ENCODE measurements around the gene TGFBR3. TPM values are rescaled to one million over a fixed set of nuclear protein-coding genes. Genes with fewer than 3 reads are reported as not detected.

Gene TGFBR3
- total and polyA plus RNA-seq, 9 of the 15 experiments (the other 6 are each of a cell fraction or from before 2014, with no cell fraction given), result 3.6 to 32.4 (median 15.6) TPM

- TF ChIP-seq SPI1 (IDR thresholded peaks at IDR 0.05; ENCODE audit: borderline replicate concordance, low read depth, low read length) (no peak), DPF2 (IDR thresholded peaks at IDR 0.05) (no peak)
- TF ChIP-seq, protein P1, sequence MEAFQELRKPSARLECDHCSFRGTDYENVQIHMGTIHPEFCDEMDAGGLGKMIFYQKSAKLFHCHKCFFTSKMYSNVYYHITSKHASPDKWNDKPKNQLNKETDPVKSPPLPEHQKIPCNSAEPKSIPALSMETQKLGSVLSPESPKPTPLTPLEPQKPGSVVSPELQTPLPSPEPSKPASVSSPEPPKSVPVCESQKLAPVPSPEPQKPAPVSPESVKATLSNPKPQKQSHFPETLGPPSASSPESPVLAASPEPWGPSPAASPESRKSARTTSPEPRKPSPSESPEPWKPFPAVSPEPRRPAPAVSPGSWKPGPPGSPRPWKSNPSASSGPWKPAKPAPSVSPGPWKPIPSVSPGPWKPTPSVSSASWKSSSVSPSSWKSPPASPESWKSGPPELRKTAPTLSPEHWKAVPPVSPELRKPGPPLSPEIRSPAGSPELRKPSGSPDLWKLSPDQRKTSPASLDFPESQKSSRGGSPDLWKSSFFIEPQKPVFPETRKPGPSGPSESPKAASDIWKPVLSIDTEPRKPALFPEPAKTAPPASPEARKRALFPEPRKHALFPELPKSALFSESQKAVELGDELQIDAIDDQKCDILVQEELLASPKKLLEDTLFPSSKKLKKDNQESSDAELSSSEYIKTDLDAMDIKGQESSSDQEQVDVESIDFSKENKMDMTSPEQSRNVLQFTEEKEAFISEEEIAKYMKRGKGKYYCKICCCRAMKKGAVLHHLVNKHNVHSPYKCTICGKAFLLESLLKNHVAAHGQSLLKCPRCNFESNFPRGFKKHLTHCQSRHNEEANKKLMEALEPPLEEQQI (IDR thresholded peaks at IDR 0.05), result no peak
Observed at GRCh38 chr1:91876040-91876470, 9.9 kb downstream of the TGFBR3 start (continued).

GRCh38 chr1:91874167-91874566 lies 11.8 kb downstream of the TGFBR3 start:
- CTCF ChIA-PET (ENCODE audit: low intra/inter-chr PET ratio), result no interaction called here

More at GRCh38 chr1:91874167-91874566, 11.8 kb downstream of the TGFBR3 start:
- 88% methylated on average over 4 of the region's 4 CpGs for WGBS (ENCODE audit: insufficient coverage, low coverage, missing lambda C conversion rate)
- ATAC-seq (no peak), FAIRE-seq (no peak), DNase-seq (ENCODE audit: extremely low read depth in 1 of 4, low spot score in 3 of 4) (no peak)
- H2AFZ ChIP-seq (ENCODE audit: low read depth, low read length), result no peak overlapping the region
- peak; percentile 55 for TF ChIP-seq RBM25 (IDR thresholded peaks at IDR 0.05; ENCODE audit: low read depth, low read length, severe bottlenecking)
- TF ChIP-seq MEF2A (IDR thresholded peaks at IDR 0.05; ENCODE audit: control insufficient read depth, low read depth, low read length), result no peak
- TF ChIP-seq, protein P2, sequence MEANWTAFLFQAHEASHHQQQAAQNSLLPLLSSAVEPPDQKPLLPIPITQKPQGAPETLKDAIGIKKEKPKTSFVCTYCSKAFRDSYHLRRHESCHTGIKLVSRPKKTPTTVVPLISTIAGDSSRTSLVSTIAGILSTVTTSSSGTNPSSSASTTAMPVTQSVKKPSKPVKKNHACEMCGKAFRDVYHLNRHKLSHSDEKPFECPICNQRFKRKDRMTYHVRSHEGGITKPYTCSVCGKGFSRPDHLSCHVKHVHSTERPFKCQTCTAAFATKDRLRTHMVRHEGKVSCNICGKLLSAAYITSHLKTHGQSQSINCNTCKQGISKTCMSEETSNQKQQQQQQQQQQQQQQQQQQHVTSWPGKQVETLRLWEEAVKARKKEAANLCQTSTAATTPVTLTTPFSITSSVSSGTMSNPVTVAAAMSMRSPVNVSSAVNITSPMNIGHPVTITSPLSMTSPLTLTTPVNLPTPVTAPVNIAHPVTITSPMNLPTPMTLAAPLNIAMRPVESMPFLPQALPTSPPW (CRISPR knock-in tag; IDR thresholded peaks at IDR 0.05), result no peak
- H3K4me2 ChIP-seq (ENCODE audit: insufficient read depth, low read length), result no peak overlapping the region
- H4K20me1 ChIP-seq (replicated peaks; ENCODE audit: control insufficient read depth, insufficient read depth, low read length), result 0 out of 2 replicates have a peak, but pooled peaks cover 8% of the 10 kb centered on the region
- in situ Hi-C loops (cut with MboI) (no loop called here), intact Hi-C loops (cut with micrococcal nuclease) (no loop called here)
- no peak overlapping the region for H3K9ac ChIP-seq (ENCODE audit: insufficient read depth in 1 of 2, low read depth in 2 of 2, low read length in 2 of 2)
- no peaks in the 10 kb centered on the region for H3K27me3 ChIP-seq (ENCODE audit: control insufficient read depth in 2 of 2, insufficient read depth in 2 of 2, low read length in 2 of 2)
- H3K4me1 ChIP-seq (replicated peaks in 1 of 2; ENCODE audit: control insufficient read depth in 2 of 2, insufficient read depth in 2 of 2, low read length in 2 of 2), result peaks cover 6 to 14% of the 10 kb centered on the region in 2 experiments
- BruUV-seq (replicated peaks), result no TSS peak
- no peaks in the 10 kb centered on the region for H3K9me3 ChIP-seq (replicated peaks; ENCODE audit: control insufficient read depth, insufficient read depth, low read depth, low read length)
- peaks cover 40% of the 10 kb centered on the region; the same call in 2 of the 3 replicates for H3K79me2 ChIP-seq (ENCODE audit: control insufficient read depth, insufficient read depth, low read length)
- no peaks in the 10 kb centered on the region for H3K9me1 ChIP-seq (ENCODE audit: control insufficient read depth, insufficient read depth, low read length)
- no peaks in the 10 kb centered on the region for H3K36me3 ChIP-seq (ENCODE audit: control insufficient read depth, insufficient read depth, low read length)
- no peak overlapping the region for H3K27ac ChIP-seq (ENCODE audit: extremely low read depth, low read depth, low read length)
- POLR2A ChIA-PET, result interaction anchor here (0.8 kb wide), 1 partner anchor 11 kb away, joined by 3 read pairs; no protein-coding TSS in a partner anchor
- no peak overlapping the region for H3K4me3 ChIP-seq
